OCI-LY7 (cell line): ENCODE results near the gene IL2RA. TPM values are rescaled to one million over a fixed set of nuclear protein-coding genes. Genes with fewer than 3 reads are reported as not detected.
"Not testable (repeated sequence)": the region's sequence is repeated elsewhere in the genome, so short reads cannot be mapped to it uniquely, and the experiment has no call there.

Experiments used
- BruUV-seq: library from RNA; stranded (reverse); fragments of 400-500 nt; replicated peaks from 2 replicates; lab custom pipeline; 2021; lab: Mats Ljungman, UMichigan
- CTCF ChIA-PET: fragments of 300-600 bp; sonication (Branson Sonifier 250); formaldehyde crosslinking; loops from one replicate; lab custom pipeline; 2022; ENCODE audit warnings: antibody characterized with exemption; ENCODE audit not compliant: unreplicated experiment; lab: Charles Lee
- POLR2A ChIA-PET: fragments of 300-600 bp; sonication (Branson Sonifier 250); formaldehyde crosslinking; loops from one replicate; lab custom pipeline; 2022; ENCODE audit warnings: antibody characterized with exemption; lab: Charles Lee
- DNase-seq: peaks from one replicate; pipeline ENCODE4 v3.0.0-alpha.2; 2015; ENCODE audit warnings: low spot score
- H2AFZ ChIP-seq: fragments of 200-600 bp; sonication (generic), shearing (Covaris generic); 2 replicates; pipeline ENCODE4 v1.6.1; 2014; ENCODE audit warnings: mild to moderate bottlenecking, antibody characterized with exemption, low read length, moderate library complexity
- H3K27ac ChIP-seq: fragments of 200-600 bp; sonication (generic); 2 replicates; pipeline ENCODE4 v1.5.1; 2014; ENCODE audit warnings: mixed run types, low read depth, mild to moderate bottlenecking, moderate library complexity, low read length, inconsistent platforms; ENCODE audit not compliant: poor library complexity, severe bottlenecking
- H3K36me3 ChIP-seq: fragments of 200-600 bp; sonication (generic); 2 replicates; pipeline ENCODE4 v1.6.1; 2014; ENCODE audit warnings: mild to moderate bottlenecking, antibody characterized with exemption, low read length, moderate library complexity, mixed read lengths; ENCODE audit not compliant: insufficient read depth
- H3K4me1 ChIP-seq: fragments of 200-600 bp; sonication (generic); 2 replicates; pipeline ENCODE4 v1.5.1; 2014; ENCODE audit warnings: mild to moderate bottlenecking, low read length; ENCODE audit not compliant: insufficient read depth, poor library complexity, severe bottlenecking
- H3K4me2 ChIP-seq: fragments of 200-600 bp; sonication (generic); 2 replicates; pipeline ENCODE4 v1.6.1; 2014; ENCODE audit warnings: mild to moderate bottlenecking, low read length
- H3K4me3 ChIP-seq: fragments of 200-600 bp; sonication (generic); 2 replicates; pipeline ENCODE4 v1.5.1; 2014; ENCODE audit warnings: mild to moderate bottlenecking, low read depth, low read length; ENCODE audit not compliant: poor library complexity, severe bottlenecking
- H3K79me2 ChIP-seq: fragments of 200-600 bp; sonication (generic); 2 replicates; pipeline ENCODE4 v1.6.1; 2016; ENCODE audit warnings: low read depth, mild to moderate bottlenecking, low read length, moderate library complexity, mixed read lengths; ENCODE audit not compliant: insufficient read depth
- H3K9me2 ChIP-seq: fragments of 200-600 bp; sonication (generic); 2 replicates; pipeline ENCODE4 v1.6.1; 2016; ENCODE audit warnings: mild to moderate bottlenecking, low read length, mixed read lengths; ENCODE audit not compliant: insufficient read depth
- H3K9me3 ChIP-seq: fragments of 200-600 bp; sonication (generic); 2 replicates; pipeline ENCODE4 v1.6.1; 2014; ENCODE audit warnings: mild to moderate bottlenecking, mixed run types, low read length, mixed read lengths
- H4K20me1 ChIP-seq: fragments of 200-600 bp; sonication (generic); 2 replicates; pipeline ENCODE4 v1.6.1; 2014; ENCODE audit warnings: mild to moderate bottlenecking, antibody characterized with exemption, low read length, moderate library complexity, mixed read lengths; ENCODE audit not compliant: insufficient read depth
- CTCF ChIP-seq: fragments of 200-600 bp; sonication (generic); conservative IDR thresholded peaks from 2 replicates; pipeline ENCODE4 v1.5.1; 2014; ENCODE audit warnings: mild to moderate bottlenecking, antibody characterized with exemption, low read length, moderate library complexity, mixed read lengths
- EZH2phosphoT487 ChIP-seq: fragments of 200-600 bp; sonication (generic); IDR thresholded peaks from 2 replicates; pipeline ENCODE4 v1.6.1; 2018; ENCODE audit warnings: low read depth, borderline replicate concordance, mild to moderate bottlenecking, mixed run types, antibody characterized with exemption, low read length, moderate library complexity, mixed read lengths
- intact Hi-C: fragments of 100-400 bp; cut with micrococcal nuclease; formaldehyde crosslinking; loops from one replicate; pipeline ENCODE4 v1.10.0; 2022; ENCODE audit not compliant: unreplicated experiment
- total RNA-seq, 2 experiments: library from RNA; depleted of rRNA in 1 of 2; stranded (reverse); fragments of >200 nt in 1 of 2; shearing (Covaris generic) in 1 of 2; gene quantifications; 2 replicates each; pipeline ENCODE4 v1.2.3, GENCODE V29; 2014 to 2022

Gene IL2RA
- total RNA-seq, 2 experiments from 2014 or later, result 22.3 to 24.0 TPM

GRCh38 chr10:5964736-5965135 is 97.4 kb downstream of the IL2RA start:
- CTCF ChIA-PET, result no interaction called here
- Histone ChIP-seq H3K9me3 (no peaks in the 10 kb centered on the region), H3K4me1 (no peaks in the 10 kb centered on the region), H2AFZ (no peak overlapping the region), H3K4me2 (no peak overlapping the region), H3K36me3 (no peaks in the 10 kb centered on the region), H3K79me2 (no peaks in the 10 kb centered on the region), H3K4me3 (no peak overlapping the region), H3K27ac (no peak overlapping the region), H4K20me1 (no peaks in the 10 kb centered on the region), H3K9me2 (no peaks in the 10 kb centered on the region)
- DNase-seq, result no peak
- POLR2A ChIA-PET, result interaction anchor here (0.5 to 0.6 kb wide), 2 partner anchors 17 to 156 kb away, joined by 3 read pairs; no protein-coding TSS in a partner anchor
- intact Hi-C loops, result no loop called here
- no TSS peak for BruUV-seq
- no peak for TF ChIP-seq EZH2phosphoT487
- TF ChIP-seq CTCF, result no peak

GRCh38 chr10:5963591-5963990 is 98.6 kb downstream of the IL2RA start:
- DNase-seq, result no peak
- no peaks in the 10 kb centered on the region for H3K36me3 ChIP-seq
- no peak overlapping the region for H3K4me3 ChIP-seq
- H3K79me2 ChIP-seq, result no peaks in the 10 kb centered on the region
- no peak overlapping the region for H2AFZ ChIP-seq
- no peaks in the 10 kb centered on the region for H3K4me1 ChIP-seq
- ChIA-PET CTCF (no interaction called here), POLR2A (no interaction called here)
- no TSS peak for BruUV-seq
- intact Hi-C loops, result no loop called here
- H3K4me2 ChIP-seq, result no peak overlapping the region
- H3K9me3 ChIP-seq, result no peaks in the 10 kb centered on the region
- no peak for TF ChIP-seq CTCF
- no peak for TF ChIP-seq EZH2phosphoT487
- H4K20me1 ChIP-seq, result no peaks in the 10 kb centered on the region
- H3K9me2 ChIP-seq, result no peaks in the 10 kb centered on the region
- no peak overlapping the region for H3K27ac ChIP-seq

DNA sequence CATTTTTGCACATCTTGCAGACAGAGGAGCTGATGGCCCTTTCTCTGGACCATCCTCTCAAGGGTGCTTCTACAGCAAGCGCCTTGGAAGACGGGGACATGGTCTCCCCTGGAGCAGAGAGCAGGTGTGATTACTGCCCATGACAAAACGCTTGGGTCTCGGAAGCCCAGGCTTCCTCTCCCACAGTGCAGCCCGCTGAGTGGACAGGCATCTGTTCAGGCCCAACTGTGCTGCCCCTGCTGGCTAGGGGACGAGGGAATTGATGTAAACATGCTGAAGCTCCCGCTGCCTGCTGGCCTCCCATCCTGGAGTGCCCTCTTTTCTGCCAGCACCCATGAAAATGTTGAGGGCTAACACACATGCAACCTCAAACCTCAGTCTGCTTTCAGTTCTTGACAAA is 99.1 kb downstream of the IL2RA start:
- no TSS peak for BruUV-seq
- Histone ChIP-seq H3K9me2 (no peaks in the 10 kb centered on the region), H2AFZ (no peak overlapping the region), H3K4me1 (no peaks in the 10 kb centered on the region), H3K79me2 (no peaks in the 10 kb centered on the region), H4K20me1 (no peaks in the 10 kb centered on the region), H3K27ac (no peak overlapping the region), H3K4me2 (no peak overlapping the region), H3K4me3 (no peak overlapping the region), H3K36me3 (no peaks in the 10 kb centered on the region), H3K9me3 (no peaks in the 10 kb centered on the region)
- ChIA-PET POLR2A (interaction anchor here (0.6 kb wide), 1 partner anchor 13 kb away, joined by 3 read pairs; no protein-coding TSS in a partner anchor), CTCF (no interaction called here)
- intact Hi-C loops, result no loop called here
- no peak for DNase-seq
- TF ChIP-seq EZH2phosphoT487 (no peak), CTCF (no peak)

- H3K4me3 ChIP-seq, H3K79me2 ChIP-seq, DNase-seq, BruUV-seq, CTCF ChIA-PET, intact Hi-C loops, H3K4me2 ChIP-seq, H2AFZ ChIP-seq, H3K4me1 ChIP-seq, H3K36me3 ChIP-seq, H3K27ac ChIP-seq, H3K9me3 ChIP-seq, H3K9me2 ChIP-seq, H4K20me1 ChIP-seq: not testable (repeated sequence)
- POLR2A ChIA-PET, result interaction anchor here (0.6 kb wide), 1 partner anchor 13 kb away, joined by 3 read pairs; no protein-coding TSS in a partner anchor
Measured at GRCh38 chr10:5962358-5962940, 99.7 kb downstream of the IL2RA start.
